Ovary (tissue), 9 donors: Measurements from ENCODE around the gene PGAM1. TPM values are rescaled to one million over a fixed set of nuclear protein-coding genes. Genes with fewer than 3 reads are reported as not detected.

Source experiments
- DNase-seq, 5 donors: peaks; one replicate each; pipeline ENCODE4 v3.0.0-alpha.2; 2019 to 2020
- H3K27ac ChIP-seq, 2 donors: fragments of 200-600 bp; one replicate each; pipeline versions ENCODE4 v1.5.1 to v1.8.0; 2019 to 2022
- H3K27me3 ChIP-seq: fragments of 200-600 bp; one replicate; pipeline ENCODE4 v1.8.0; 2022
- H3K36me3 ChIP-seq: fragments of 200-600 bp; sonication (generic); one replicate; pipeline ENCODE4 v1.5.1; 2019
- H3K4me1 ChIP-seq: one replicate; pipeline ENCODE4 v1.8.1; 2013; ENCODE audit warnings: mild to moderate bottlenecking, moderate library complexity; ENCODE audit not compliant: insufficient read depth
- H3K4me3 ChIP-seq: fragments of 200-600 bp; sonication (generic); one replicate; pipeline ENCODE4 v1.5.1; 2017
- H3K9me3 ChIP-seq, 2 donors: fragments of 200-600 bp in 1 of 2; sonication (generic) in 1 of 2; one replicate each; pipeline versions ENCODE4 v1.5.1 to v1.8.1; 2013 to 2019; ENCODE audit warnings: mild to moderate bottlenecking in 1 of 2, moderate library complexity in 1 of 2
- CTCF ChIP-seq, 3 donors: fragments of 450-650 bp in 2 of 3; fragments of 200-600 bp in 1 of 3; IDR thresholded peaks; one replicate each; pipeline versions ENCODE4 v1.5.1 to v1.8.0; 2016 to 2022; ENCODE audit warnings: antibody characterized with exemption in 3 of 3, mild to moderate bottlenecking in 1 of 3
- EP300 ChIP-seq: sonication (generic); formaldehyde crosslinking; IDR thresholded peaks from one replicate; pipeline ENCODE4 v1.6.1; 2017; ENCODE audit warnings: antibody characterized with exemption
- POLR2A ChIP-seq: fragments of 450-650 bp; IDR thresholded peaks from one replicate; pipeline ENCODE4 v1.6.1; 2017; ENCODE audit warnings: antibody characterized with exemption, mild to moderate bottlenecking, moderate library complexity
- WGBS, 3 donors: extraction: QIAGEN DNeasy Blood & Tissue Kit in 1 of 3; methylation state at CpG; one replicate each; pipeline versions ENCODE4 v1.1.5 to v1.1.7; 2013 to 2017; 5-methylcytosine and 5-hydroxymethylcytosine counted together
- intact Hi-C, 4 donors: fragments of 100-400 bp; cut with DNase I; formaldehyde crosslinking; loops; one replicate each; pipeline versions ENCODE4 v1.11.0 to v1.15.1; 2022 to 2023
- polyA plus RNA-seq, 2 donors: library from polyadenylated mRNA; stranded (reverse); fragments of 200-250 nt in 1 of 2; fragments of 350-450 nt in 1 of 2; fragmentation: Illumina TruSeq in 1 of 2; extraction: RNeasy Lipid Tissue Mini Kit (QIAGEN cat#74804) in 1 of 2; gene quantifications; one replicate each; pipeline ENCODE4 v1.2.3, GENCODE V29; 2013 to 2014
- total RNA-seq, 7 donors: library from RNA; depleted of rRNA in 2 of 7; stranded (reverse); fragments of >200 nt in 2 of 7; fragmentation: NEBNext Ultra II Directional in 3 of 7; extraction: Animal tissue kit (Norgen Biotek cat#: 25700) in 3 of 7; gene quantifications; one replicate each; pipeline versions ENCODE4 v1.1.0 to v1.2.4, GENCODE V29; 2016 to 2023
- donor health status: DM: no; HTN: no; CAD: no; lungs with moderate emphysema.
- donor health status: DM: no; HTN: no; CAD: no.
- donor health status: Bipolar disorder and iron deficiency.
- donor health status: DM: yes; HTN: yes; CAD: no.
- donor health status: DM: no; HTN: no; CAD: no.
- donor health status: DM: yes; HTN: yes; CAD: no.

The PGAM1 gene
- total and polyA plus RNA-seq, 9 donors, result 98.7 to 255 (median 163) TPM

- Histone ChIP-seq H3K36me3 (no peaks in the 10 kb centered on the region), H3K27ac (no peak overlapping the region), H3K4me1 (peaks cover 4% of the 10 kb centered on the region), H3K9me3 (no peaks in the 10 kb centered on the region), H3K27me3 (no peaks in the 10 kb centered on the region), H3K4me3 (no peak overlapping the region)
- no peak for DNase-seq
- TF ChIP-seq CTCF (IDR thresholded peaks at IDR 0.05) (no peak), EP300 (no peak), POLR2A (no peak)
- intact Hi-C loops, result no loop called here
- 94 to 98% (median 96%) methylated on average over 4 of the region's 4 CpGs for WGBS, 3 donors
Observed at GRCh38 chr10:97396056-97396455, 29.9 kb upstream of the PGAM1 start.

- H3K4me1 ChIP-seq, result peaks cover 4% of the 10 kb centered on the region
- intact Hi-C loops, result loop anchor here in 1 of 4 donors (10.0 kb wide), 1 partner anchor 215 kb away; no protein-coding TSS in a partner anchor
- H3K27me3 ChIP-seq, result no peaks in the 10 kb centered on the region
- peak overlapping the region; percentile 71 for H3K4me3 ChIP-seq
- H3K9me3 ChIP-seq, result no peaks in the 10 kb centered on the region
- 27 to 46% (median 30%) methylated on average over 21 of the region's 21 CpGs for WGBS, 3 donors
- no peaks in the 10 kb centered on the region for H3K36me3 ChIP-seq
- TF ChIP-seq CTCF (IDR thresholded peaks at IDR 0.05) (no peak), EP300 (no peak), POLR2A (no peak)
- peak in 1 of 5 donors; percentile 27 for DNase-seq
- H3K27ac ChIP-seq, result no peak overlapping the region
Observed at GRCh38 chr10:97399843-97400545, 26.0 kb upstream of the PGAM1 start.

- TF ChIP-seq POLR2A (peak; percentile 40), CTCF (IDR thresholded peaks at IDR 0.05) (no peak)
- peak within 1 kb of the TSS; percentile 71 for H3K4me3 ChIP-seq
- no peak within 1 kb of the TSS for H3K27ac ChIP-seq
- no peaks in the 10 kb centered on the region for H3K9me3 ChIP-seq
- intact Hi-C loops, result loop anchor here in 1 of 4 donors (10.0 kb wide), 1 partner anchor 214 kb away; no protein-coding TSS in a partner anchor
- no peaks in the 10 kb centered on the region for H3K27me3 ChIP-seq
- H3K4me1 ChIP-seq, result peaks cover 4% of the 10 kb centered on the region
- WGBS, 3 donors, result 0 to 2% (median 1%) methylated on average over 38 to 39 of the region's 39 CpGs
- no peaks in the 10 kb centered on the region for H3K36me3 ChIP-seq
- DNase-seq, result peak; percentile 69 to 91 (median 82)
Observed at GRCh38 chr10:97400665-97401454, 25.1 kb upstream of the PGAM1 start, which contains the start of gene RRP12. Gene RRP12 (minus strand): TSS chr10:97401340. CDS start chr10:97401231, 109 bp downstream.

GRCh38 chr10:97401455-97401919, 24.5 kb upstream of the PGAM1 start:
- Histone ChIP-seq H3K27ac (no peak overlapping the region), H3K9me3 (no peaks in the 10 kb centered on the region), H3K27me3 (no peaks in the 10 kb centered on the region), H3K4me3 (peak overlapping the region; percentile 71), H3K36me3 (no peaks in the 10 kb centered on the region), H3K4me1 (peaks cover 4% of the 10 kb centered on the region)
- TF ChIP-seq POLR2A, result no peak
- TF ChIP-seq CTCF (IDR thresholded peaks at IDR 0.05), result no peak
- no peak for TF ChIP-seq EP300
- intact Hi-C loops, result loop anchor here in 1 of 4 donors (10.0 kb wide), 1 partner anchor 213 kb away; no protein-coding TSS in a partner anchor
- 57 to 60% (median 59%) methylated on average over 13 of the region's 13 CpGs for WGBS, 3 donors
- no peak for DNase-seq
